Embryonic facial prominence (tissue), 1 donor: ENCODE measurements around the gene MED8.
"Not testable (repeated sequence)": the region's sequence is repeated elsewhere in the genome, so short reads cannot be mapped to it uniquely, and the experiment has no call there.

ENCODE experiments used
- DNase-seq: peaks from one replicate; pipeline ENCODE4 v3.0.0-alpha.2; 2016; ENCODE audit errors: extremely low spot score

The MED8 gene

GRCh38 chr1:43383449-43383848, 6.2 kb downstream of the MED8 start:
- no peak for DNase-seq

DNA sequence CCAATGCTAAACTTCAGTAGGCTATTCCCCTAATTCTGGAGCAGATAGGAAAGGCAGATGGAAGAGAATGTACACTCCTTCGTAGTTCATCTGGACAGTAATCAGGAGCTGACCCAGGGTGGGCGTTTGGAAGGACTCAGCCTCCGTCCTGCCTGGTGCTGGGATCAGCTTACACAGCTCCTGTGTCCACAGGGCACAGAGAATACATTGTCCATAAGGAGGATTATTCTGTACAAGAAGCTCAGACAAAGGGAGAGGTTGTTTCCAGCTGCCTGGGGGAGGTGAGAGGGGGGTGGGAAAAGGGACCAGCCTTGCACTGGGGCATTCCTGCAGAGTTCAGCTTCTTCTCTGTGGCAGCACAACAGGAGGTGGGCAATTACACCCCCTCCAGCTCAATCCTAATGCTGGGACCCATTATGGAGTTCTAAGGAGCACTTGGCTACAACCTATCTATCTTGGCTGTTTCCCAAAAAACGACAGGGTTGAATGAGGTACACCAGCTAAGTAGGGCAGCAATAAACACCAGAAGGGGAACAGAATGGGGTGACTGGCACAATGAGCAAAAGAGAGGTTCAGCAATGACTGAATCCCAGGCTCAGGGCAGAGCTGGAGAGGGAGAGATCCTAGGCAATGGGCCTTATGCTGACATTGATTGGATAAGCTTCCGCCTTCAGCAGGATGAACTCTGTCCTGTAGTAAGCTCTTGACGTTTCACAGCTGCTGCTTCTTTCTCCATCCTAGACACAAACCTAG, 7.4 kb downstream of the MED8 start:
- DNase-seq = no peak

DNA sequence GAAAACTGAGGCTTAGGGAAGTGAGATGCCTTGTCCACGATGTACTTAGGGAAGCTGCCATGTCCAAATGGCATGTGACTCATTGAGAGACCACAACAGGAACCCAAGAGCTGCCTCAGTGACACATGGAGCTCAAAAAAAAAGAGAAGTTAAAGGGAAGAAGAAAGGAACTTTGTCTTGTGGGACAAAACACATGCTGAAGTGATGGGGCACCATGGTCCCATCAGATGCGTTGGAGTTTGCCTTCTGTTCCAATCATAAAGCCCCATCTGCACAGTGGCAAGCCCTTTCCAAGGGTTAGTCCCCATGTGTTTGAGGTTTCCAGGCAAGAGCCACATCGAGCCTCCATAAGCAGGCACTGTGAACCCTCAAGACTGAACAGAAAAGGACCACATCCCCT, 8.0 kb downstream of the MED8 start:
- no peak for DNase-seq

- no peak for DNase-seq
Measured at GRCh38 chr1:43379476-43379875, 10.1 kb downstream of the MED8 start.

GRCh38 chr1:43377831-43378230, 11.8 kb downstream of the MED8 start:
- no peak for DNase-seq

GRCh38 chr1:43376723-43377235, 12.8 kb downstream of the MED8 start:
- no peak for DNase-seq

- DNase-seq = no peak
Measured at GRCh38 chr1:43373066-43373940, 16.3 kb downstream of the MED8 start.

DNA sequence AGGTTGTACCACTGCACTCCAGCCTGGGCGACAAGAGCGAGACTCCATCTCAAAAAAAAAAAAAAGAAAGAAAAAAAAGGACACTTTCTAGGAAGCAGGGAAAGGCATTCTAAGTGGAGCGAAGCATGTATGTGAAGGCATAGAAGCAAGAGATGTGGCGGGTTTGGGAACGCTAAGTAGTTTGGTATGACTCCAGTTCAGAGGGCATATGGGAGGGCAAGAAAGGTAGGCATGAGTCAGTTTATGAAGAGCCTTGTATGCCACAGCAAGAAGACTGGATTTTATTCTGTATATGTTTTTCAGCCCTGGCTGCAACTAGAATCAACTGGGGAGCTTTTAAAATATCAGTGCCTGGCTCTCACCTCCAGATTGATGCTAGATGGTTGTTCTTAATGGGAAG, 17.4 kb downstream of the MED8 start:
- no peak for DNase-seq

DNA sequence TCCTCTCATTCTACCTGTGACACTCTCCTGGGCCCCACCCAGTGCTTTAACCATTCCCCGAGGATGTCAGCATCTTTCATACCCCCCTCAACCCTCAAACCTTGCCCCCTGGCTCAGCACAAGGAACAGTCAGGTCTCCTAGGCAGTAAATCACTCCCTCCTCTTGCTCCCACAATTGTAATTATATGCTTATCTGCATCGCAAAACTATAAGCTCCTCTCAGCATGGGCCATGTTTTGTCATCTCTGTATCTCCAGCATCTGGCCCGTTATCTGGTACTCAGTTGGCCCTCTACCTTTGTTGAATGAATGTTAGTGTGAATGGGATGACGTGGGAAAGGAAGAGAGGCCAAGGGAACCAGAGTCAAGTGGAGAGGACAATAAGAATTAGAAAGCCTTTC, 19.0 kb downstream of the MED8 start:
- no peak for DNase-seq

GRCh38 chr1:43369779-43370178, 19.8 kb downstream of the MED8 start:
- DNase-seq = not testable (repeated sequence)

GRCh38 chr1:43368646-43369020, 21.0 kb downstream of the MED8 start:
- DNase-seq = no peak

GRCh38 chr1:43367904-43368645, 21.5 kb downstream of the MED8 start, which contains the start of gene ELOVL1:
Gene ELOVL1, minus strand, starts transcription at chr1:43368011. Its CDS starts 2,402 bp downstream, at chr1:43365609.
- DNase-seq = no peak

DNA sequence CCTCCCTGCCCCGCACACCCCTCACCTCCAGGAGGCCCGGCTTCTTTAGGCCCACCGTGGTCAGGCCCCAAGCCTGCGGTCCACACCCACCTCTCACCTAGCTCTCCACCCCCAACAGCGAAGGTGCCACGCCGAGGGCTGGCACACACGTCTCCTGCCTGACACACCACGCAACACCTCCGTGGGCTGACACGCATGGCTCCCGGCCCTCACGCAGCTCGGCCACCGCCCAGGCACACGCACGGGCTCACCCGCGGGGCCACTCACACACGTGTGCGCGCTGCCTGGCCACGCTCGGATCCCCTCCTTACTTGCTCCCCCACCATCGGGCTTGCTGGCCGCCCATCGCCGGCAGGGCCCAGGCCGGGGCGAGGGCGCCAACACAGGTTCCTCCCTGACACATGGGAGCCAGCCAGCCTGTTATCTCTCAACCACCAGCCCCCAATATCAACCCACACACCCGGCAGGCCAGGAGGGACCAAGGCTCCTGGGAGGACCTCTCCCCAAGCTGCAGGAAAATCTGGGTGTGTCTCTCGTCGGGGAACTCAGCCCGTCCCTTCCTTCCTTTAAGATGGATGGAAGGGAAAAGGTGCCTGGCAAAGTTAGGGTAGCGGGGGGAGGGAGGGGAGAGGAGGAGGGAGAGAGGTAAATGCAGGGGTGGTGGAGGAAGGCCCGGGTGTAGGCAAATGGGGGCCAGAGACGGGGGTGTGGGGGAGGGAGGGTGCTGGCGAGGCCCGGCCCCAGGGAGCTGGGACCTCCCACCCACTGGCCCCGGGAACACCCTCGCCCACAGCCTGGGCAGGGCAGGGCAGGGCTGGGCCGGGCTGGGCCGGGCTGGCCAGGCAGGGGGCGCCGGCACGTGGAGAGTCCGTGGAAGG, 22.3 kb downstream of the MED8 start:
- DNase-seq = no peak

DNA sequence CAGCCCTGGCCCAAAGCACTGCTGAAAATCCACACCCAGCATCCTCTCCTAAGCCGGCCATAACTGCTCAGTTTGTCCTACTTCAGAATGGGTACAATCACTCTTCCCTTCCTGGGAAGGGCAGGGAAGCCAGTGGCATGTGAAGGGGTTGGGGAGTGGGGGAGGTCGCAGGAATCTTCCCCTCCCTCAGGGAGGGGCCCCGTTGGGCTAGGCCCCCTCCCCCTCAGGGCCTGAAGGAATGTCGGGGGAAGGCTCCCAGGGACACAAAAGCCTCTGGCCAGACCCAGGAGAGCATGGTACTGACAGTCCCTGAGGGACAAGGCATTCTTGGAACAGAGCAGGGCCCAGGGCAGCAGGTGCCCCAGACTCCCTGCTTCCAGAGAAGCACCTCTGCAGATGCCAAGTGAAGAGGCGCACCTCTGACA, 23.0 kb downstream of the MED8 start:
- no peak for DNase-seq

GRCh38 chr1:43366179-43366578, 23.4 kb downstream of the MED8 start:
- DNase-seq = no peak

- DNase-seq = no peak
Measured at GRCh38 chr1:43365678-43366077, 23.9 kb downstream of the MED8 start.

- no peak for DNase-seq
Measured at GRCh38 chr1:43363935-43364525, 25.6 kb downstream of the MED8 start.

GRCh38 chr1:43363283-43363934, 26.2 kb downstream of the MED8 start:
- no peak for DNase-seq

DNA sequence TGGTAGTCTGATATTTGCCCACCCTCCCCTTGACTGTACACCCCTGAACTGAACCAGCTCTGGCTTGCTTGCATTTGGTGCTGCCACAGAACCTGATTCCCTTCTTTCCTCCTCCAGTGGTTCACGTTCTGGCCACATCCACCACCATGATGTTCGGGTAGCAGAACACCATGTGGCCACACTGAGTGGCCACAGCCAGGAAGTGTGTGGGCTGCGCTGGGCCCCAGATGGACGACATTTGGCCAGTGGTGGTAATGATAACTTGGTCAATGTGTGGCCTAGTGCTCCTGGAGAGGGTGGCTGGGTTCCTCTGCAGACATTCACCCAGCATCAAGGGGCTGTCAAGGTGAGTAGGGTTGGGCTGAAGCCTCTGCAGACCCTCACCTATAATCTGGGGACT, 29.0 kb downstream of the MED8 start:
- DNase-seq = no peak

- no peak for DNase-seq
Measured at GRCh38 chr1:43359696-43360095, 29.9 kb downstream of the MED8 start.
